ENCODE measurements around the gene KIZ.

GRCh38 chr20:21229163-21229562, 103.3 kb downstream of the KIZ start:
- TF ChIP-seq POLR2A (IDR thresholded peaks at IDR 0.05; ENCODE audit: low read depth, low read length) = no peak
- TF ChIP-seq CTCF (conservative IDR thresholded peaks at IDR 0.05; ENCODE audit: low read depth, low read length) = no peak
- no peak for TF ChIP-seq NFE2L2 (IDR thresholded peaks at IDR 0.05; ENCODE audit: low read depth, low read length)
- no peak for TF ChIP-seq RAD21 (IDR thresholded peaks at IDR 0.05; ENCODE audit: low read length)
- TF ChIP-seq CEBPB (IDR thresholded peaks at IDR 0.05; ENCODE audit: low read depth, low read length) = no peak
- TF ChIP-seq CHD1 (IDR thresholded peaks at IDR 0.05; ENCODE audit: low read depth, low read length) = no peak
- no peak for TF ChIP-seq RCOR1 (IDR thresholded peaks at IDR 0.05; ENCODE audit: insufficient replicate concordance, low read length)

Measured in IMR-90 (cell line).